Head of caudate nucleus (tissue), 42 donors: ENCODE measurements around the gene INAFM2.

Experiments
- DNase-seq, 42 donors: peaks; one replicate each; pipeline versions ENCODE4 v3.0.0 to v3.0.0-alpha.2; 2020 to 2021; ENCODE audit warnings: mixed read lengths in 7 of 42
- intact Hi-C: fragments of 100-400 bp; cut with DNase I; formaldehyde crosslinking; loops from one replicate; pipeline ENCODE4 v1.15.0; 2022

INAFM2 gene

GRCh38 chr15:40367686-40368611 lies 44.5 kb downstream of the INAFM2 start:
- DNase-seq = peak; percentile 59 to 89 (median 77)

GRCh38 chr15:40368719-40369473 lies 45.4 kb downstream of the INAFM2 start:
- DNase-seq = no peak

More at GRCh38 chr15:40367686-40368611, 44.5 kb downstream of the INAFM2 start:
- intact Hi-C loops = loop anchor here (5.0 kb wide), 1 partner anchor 34 kb away; no protein-coding TSS in a partner anchor

GRCh38 chr15:40369474-40369869 lies 46.0 kb downstream of the INAFM2 start:
- peak in 1 of 42 donors; percentile 28 for DNase-seq
- intact Hi-C loops = loop anchor here (5.0 kb wide), 1 partner anchor 33 kb away; no protein-coding TSS in a partner anchor

More at GRCh38 chr15:40368719-40369473, 45.4 kb downstream of the INAFM2 start:
- intact Hi-C loops = loop anchor here (5.0 kb wide), 1 partner anchor 33 kb away; no protein-coding TSS in a partner anchor

- no peak for DNase-seq
- intact Hi-C loops = loop anchor here (5.0 kb wide), 1 partner anchor 32 kb away; no protein-coding TSS in a partner anchor
Observed at GRCh38 chr15:40369971-40370370, 46.5 kb downstream of the INAFM2 start.

GRCh38 chr15:40372981-40373380 lies 49.5 kb downstream of the INAFM2 start:
- DNase-seq = no peak
- intact Hi-C loops = no loop called here
